ENCODE measurements around the gene GIMAP6. TPM values are rescaled to one million over a fixed set of nuclear protein-coding genes. Genes with fewer than 3 reads are reported as not detected.
"Not testable (repeated sequence)": the region's sequence is repeated elsewhere in the genome, so short reads cannot be mapped to it uniquely, and the experiment has no call there.

GIMAP6 gene
- total RNA-seq, 1 experiment from 2014 or later: not detected

GRCh38 chr7:150585199-150585598 lies 47.0 kb downstream of the GIMAP6 start:
- no peak for DNase-seq (ENCODE audit: low spot score)

GRCh38 chr7:150580638-150581394 lies 51.4 kb downstream of the GIMAP6 start:
- no peak for DNase-seq (ENCODE audit: low spot score)

DNA sequence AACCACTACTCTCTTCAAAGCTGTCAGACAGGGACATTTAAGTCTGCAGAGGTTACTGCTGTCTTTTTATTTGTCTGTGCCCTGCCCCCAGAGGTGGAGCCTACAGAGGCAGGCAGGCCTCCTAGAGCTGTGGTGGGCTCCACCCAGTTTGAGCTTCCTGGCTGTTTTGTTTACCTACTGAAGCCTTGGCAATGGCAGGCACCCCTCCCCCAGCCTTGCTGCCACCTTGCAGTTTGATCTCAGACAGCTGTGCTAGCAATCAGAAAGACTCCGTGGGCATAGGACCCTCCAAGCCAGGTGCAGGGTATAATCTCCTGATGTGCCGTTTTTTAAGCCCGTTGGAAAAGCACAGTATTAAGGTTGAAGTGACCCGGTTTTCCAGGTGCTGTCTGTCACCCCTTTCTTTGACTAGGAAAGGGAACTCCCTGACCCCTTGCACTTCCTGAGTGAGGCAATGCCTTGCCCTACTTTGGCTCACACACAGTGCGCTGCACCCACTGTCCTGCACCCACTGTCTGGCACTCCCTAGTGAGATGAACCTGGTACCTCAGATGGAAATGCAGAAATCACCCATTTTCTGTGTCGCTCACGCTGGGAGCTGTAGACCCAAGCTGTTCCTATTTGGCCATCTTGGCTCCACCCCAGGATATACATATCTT lies 52.1 kb downstream of the GIMAP6 start:
- DNase-seq (ENCODE audit: low spot score): not testable (repeated sequence)

Other genes starting within 250 kb of the GIMAP6 start
- not detected in 2 replicates for gene GIMAP8, start 181.8 kb downstream of the GIMAP6 start, total RNA-seq (2014; rRNA removed; shearing (Covaris generic))
- not detected in 2 replicates for gene GIMAP7, start 117.5 kb downstream of the GIMAP6 start, total RNA-seq (2014; rRNA removed; shearing (Covaris generic))
- not detected in 2 replicates for gene GIMAP4, start 65.0 kb downstream of the GIMAP6 start, total RNA-seq (2014; rRNA removed; shearing (Covaris generic))
- gene GIMAP2, start 53.3 kb upstream of the GIMAP6 start, total RNA-seq (2014; rRNA removed; shearing (Covaris generic)): 3.0 and 7.5 TPM in 2 replicates
- not detected in 2 replicates for gene GIMAP1, start 84.2 kb upstream of the GIMAP6 start, total RNA-seq (2014; rRNA removed; shearing (Covaris generic))
- not detected in 2 replicates for gene GIMAP5, start 105.0 kb upstream of the GIMAP6 start, total RNA-seq (2014; rRNA removed; shearing (Covaris generic))
- gene TMEM176B, start 168.0 kb upstream of the GIMAP6 start, total RNA-seq (2014; rRNA removed; shearing (Covaris generic)): not detected in 2 replicates
- gene TMEM176A, start 168.4 kb upstream of the GIMAP6 start, total RNA-seq (2014; rRNA removed; shearing (Covaris generic)): not detected in 2 replicates
- gene AOC1, start 220.1 kb upstream of the GIMAP6 start, total RNA-seq (2014; rRNA removed; shearing (Covaris generic)): not detected in 2 replicates

All from A172 (cell line).